HepG2 (cell line): ENCODE results near the gene LEF1. TPM values are rescaled to one million over a fixed set of nuclear protein-coding genes. Genes with fewer than 3 reads are reported as not detected.

Source experiments
- ATAC-seq: fragments of 200-7000 bp; cut with Tn5 transposase; 3 replicates; pipeline ENCODE4 v1.9.1; 2020; ENCODE audit warnings: mild to moderate bottlenecking, moderate library complexity
- BruUV-seq: library from RNA; stranded (reverse); fragments of 400-500 nt; replicated peaks from 2 replicates; lab custom pipeline; 2021; lab: Mats Ljungman, UMichigan
- CTCF ChIA-PET: fragments of 300-600 bp; formaldehyde crosslinking; extraction: SDS; loops from one replicate; lab custom pipeline; 2021; ENCODE audit warnings: low total read pairs, inconsistent platforms, low intra/inter-chr PET ratio; lab: Yijun Ruan, JAX
- POLR2A ChIA-PET: fragments of 350-600 bp; sonication (Branson Sonifier 250); formaldehyde crosslinking; loops from one replicate; lab custom pipeline; 2020; ENCODE audit warnings: antibody characterized with exemption, inconsistent platforms; lab: Yijun Ruan, JAX
- DNase-seq: peaks from one replicate; pipeline ENCODE4 v3.0.0-alpha.2; 2015; ENCODE audit warnings: low spot score
- FAIRE-seq: peaks from 3 replicates; lab custom pipeline; 2011; peaks lifted over from hg19 to GRCh38; lab: Jason Lieb, UNC
- H2AFZ ChIP-seq: one replicate; pipeline ENCODE4 v1.6.1; 2011; ENCODE audit warnings: low read length, inconsistent platforms
- H3K27ac ChIP-seq: fragments of 300-600 bp; 3 replicates; pipeline ENCODE4 v1.8.0; 2011; ENCODE audit warnings: mixed run types, mild to moderate bottlenecking, mixed read lengths, low read length, inconsistent platforms; ENCODE audit not compliant: insufficient read depth; ENCODE audit errors: extremely low read length
- H3K27me3 ChIP-seq, 2 experiments: fragments of 200-600 bp in 1 of 2; 2 replicates in 1 of 2; 3 replicates in 1 of 2; pipeline versions ENCODE4 v1.6.0 to v1.8.0; 2011; ENCODE audit warnings: low read length in 2 of 2, mild to moderate bottlenecking in 2 of 2, moderate library complexity in 2 of 2, inconsistent platforms in 1 of 2; ENCODE audit not compliant: insufficient read depth in 2 of 2, control insufficient read depth in 1 of 2
- H3K36me3 ChIP-seq, 2 experiments: fragments of 200-600 bp in 1 of 2; replicated peaks in 1 of 2; 2 replicates in 1 of 2; 3 replicates in 1 of 2; pipeline versions ENCODE4 v1.5.1 to v1.8.0; 2011; ENCODE audit warnings: low read length in 2 of 2, inconsistent platforms in 1 of 2; ENCODE audit not compliant: insufficient read depth in 2 of 2, control insufficient read depth in 1 of 2
- H3K4me1 ChIP-seq: 2 replicates; pipeline ENCODE4 v1.5.1; 2012; ENCODE audit warnings: low read length, inconsistent platforms; ENCODE audit not compliant: insufficient read depth
- H3K4me2 ChIP-seq: 2 replicates; pipeline ENCODE4 v1.6.0; 2011; ENCODE audit warnings: low read depth, low read length, inconsistent platforms
- H3K4me3 ChIP-seq, 3 experiments: fragments of 200-600 bp in 1 of 3; sonication (generic), shearing (Covaris generic) in 1 of 3; replicated peaks in 1 of 3; 2 replicates each; pipeline ENCODE4 v1.5.1; 2011 to 2016; ENCODE audit warnings: low read length in 3 of 3, inconsistent platforms in 2 of 3, low read depth in 2 of 3, mild to moderate bottlenecking in 2 of 3, control low read depth in 1 of 3, mixed read lengths in 1 of 3; ENCODE audit not compliant: insufficient read depth in 1 of 3
- H3K79me2 ChIP-seq: one replicate; pipeline ENCODE4 v1.6.1; 2011; ENCODE audit warnings: low read length, inconsistent platforms; ENCODE audit not compliant: insufficient read depth
- H3K9ac ChIP-seq: 2 replicates; pipeline ENCODE4 v1.6.0; 2011; ENCODE audit warnings: mild to moderate bottlenecking, low read depth, low read length, inconsistent platforms; ENCODE audit not compliant: insufficient read depth
- H3K9me3 ChIP-seq: 2 replicates; pipeline ENCODE4 v1.5.1; 2012; ENCODE audit warnings: mild to moderate bottlenecking, low read length
- H4K20me1 ChIP-seq: 2 replicates; pipeline ENCODE4 v1.6.0; 2011; ENCODE audit warnings: inconsistent platforms, mild to moderate bottlenecking, low read length, moderate library complexity; ENCODE audit not compliant: insufficient read depth
- DNMT3B ChIP-seq: conservative IDR thresholded peaks from 2 replicates; pipeline ENCODE4 v1.6.1; 2016; ENCODE audit warnings: missing biosample characterization, control low read depth
- KAT7 ChIP-seq: IDR thresholded peaks from 2 replicates; pipeline ENCODE4 v1.6.1; 2018; ENCODE audit warnings: borderline replicate concordance, missing compliant biosample characterization
- MTA3 ChIP-seq: sonication (generic); formaldehyde crosslinking; IDR thresholded peaks from 2 replicates; pipeline ENCODE4 v1.4.0; 2020; ENCODE audit warnings: missing genetic modification reagents
- PHB2 ChIP-seq: fragments of 450-650 bp; IDR thresholded peaks from 2 replicates; pipeline ENCODE4 v1.6.1; 2018; ENCODE audit not compliant: partially characterized antibody
- SUZ12 ChIP-seq: fragments of 150-350 bp; IDR thresholded peaks from 2 replicates; pipeline ENCODE4 v1.6.1; 2014; ENCODE audit warnings: low read depth, low read length
- ZMYM2 ChIP-seq: sonication (generic); formaldehyde crosslinking; IDR thresholded peaks from 2 replicates; pipeline ENCODE4 v1.8.0; 2022; ENCODE audit warnings: mild to moderate bottlenecking, missing genetic modification reagents
- ZNF292 ChIP-seq: sonication (generic); formaldehyde crosslinking; IDR thresholded peaks from 2 replicates; pipeline ENCODE4 v1.8.1; 2022; ENCODE audit warnings: mild to moderate bottlenecking, low read depth, missing genetic modification reagents, borderline replicate concordance
- WGBS: methylation state at CpG from one replicate; pipeline ENCODE4 v1.1.6; 2017; ENCODE audit warnings: low lambda C conversion rate; 5-methylcytosine and 5-hydroxymethylcytosine counted together
- in situ Hi-C: cut with HindIII; loops from 2 replicates; pipeline ENCODE4 v1.10.0; 2017; ENCODE audit warnings: low pct_unique_long_range_greater_than_20kb; ENCODE audit not compliant: extremely low pct_ligation_motif_present
- intact Hi-C: fragments of 100-400 bp; cut with micrococcal nuclease; formaldehyde crosslinking; loops from one replicate; pipeline ENCODE4 v1.10.0; 2022; ENCODE audit not compliant: unreplicated experiment
- polyA plus RNA-seq, 8 experiments: library from polyadenylated mRNA; depleted of rRNA in 3 of 8; stranded (reverse) in 7 of 8; unstranded in 1 of 8; fragments of >200 nt; fragmentation: Illumina TruSeq in 4 of 8; extraction: Trizol in 4 of 8; gene quantifications; 2 replicates each; pipeline versions ENCODE4 v1.2.1 to v1.2.3, GENCODE V29; 2011 to 2016; ENCODE audit warnings: low read depth in 4 of 8, missing spikeins in 1 of 8, mixed read lengths in 1 of 8; ENCODE audit not compliant: insufficient read depth in 1 of 8
- total RNA-seq, 5 experiments: library from RNA; depleted of rRNA; stranded (reverse); fragments of >200 nt; fragmentation: Illumina TruSeq; extraction: Trizol; gene quantifications; 2 replicates each; pipeline ENCODE4 v1.2.3, GENCODE V29; 2016; ENCODE audit warnings: low read depth in 1 of 5
- TF ChIP-seq, protein P1 (sequence below): sonication (generic); formaldehyde crosslinking; IDR thresholded peaks from 2 replicates; pipeline ENCODE4 v1.4.0; 2020; ENCODE audit warnings: mild to moderate bottlenecking, missing genetic modification reagents
- TF ChIP-seq, protein P2 (sequence below): sonication (generic); formaldehyde crosslinking; IDR thresholded peaks from 2 replicates; pipeline ENCODE4 v1.8.1; 2022; ENCODE audit warnings: mild to moderate bottlenecking, missing genetic modification reagents
- TF ChIP-seq, protein P3 (sequence below): sonication (generic); formaldehyde crosslinking; IDR thresholded peaks from 2 replicates; pipeline ENCODE4 v1.8.0; 2022; ENCODE audit warnings: missing genetic modification reagents, low read depth, mild to moderate bottlenecking, borderline replicate concordance

The LEF1 gene
- total and polyA plus RNA-seq, 2 of the 13 experiments (the other 11 are each of a cell fraction or from before 2014, with no cell fraction given) = 0.22 to 0.29 TPM

DNA sequence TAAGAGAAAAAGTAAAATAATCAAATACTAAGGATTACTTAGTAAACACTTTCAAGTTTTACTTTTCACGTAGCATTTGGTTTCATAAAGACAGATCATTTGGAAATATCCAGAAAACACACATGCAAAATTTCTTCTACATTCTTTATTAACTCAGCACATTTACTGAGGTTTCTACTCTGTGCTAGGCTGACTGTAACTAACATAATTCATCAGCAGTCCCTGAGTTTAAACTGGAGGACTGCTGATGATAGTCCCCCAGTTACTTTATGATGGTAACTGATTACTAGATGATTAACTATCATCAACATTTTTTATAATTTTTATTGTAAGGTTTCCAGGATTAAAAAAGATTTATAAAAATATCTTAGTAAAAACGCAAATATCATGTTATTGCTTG is 12.3 kb downstream of the LEF1 start:
- FAIRE-seq (no peak), DNase-seq (no peak), ATAC-seq (no peak)
- intact Hi-C loops = no loop called here
- in situ Hi-C loops = no loop called here
- Histone ChIP-seq H4K20me1 (no peaks in the 10 kb centered on the region), H3K9me3 (no peaks in the 10 kb centered on the region), H3K4me1 (no peaks in the 10 kb centered on the region), H3K4me2 (no peak overlapping the region), H3K27me3 (no peaks in the 10 kb centered on the region), H3K4me3 (no peak overlapping the region), H3K9ac (no peak overlapping the region), H3K36me3 (no peaks in the 10 kb centered on the region), H3K79me2 (no peaks in the 10 kb centered on the region), H3K27ac (no peak overlapping the region), H2AFZ (no peak overlapping the region)
- no TSS peak for BruUV-seq
- WGBS = 19% methylated on average over 2 of the region's 2 CpGs
- ChIA-PET CTCF (no interaction called here), POLR2A (no interaction called here)
- no peak for TF ChIP-seq DNMT3B
- TF ChIP-seq, protein P1, sequence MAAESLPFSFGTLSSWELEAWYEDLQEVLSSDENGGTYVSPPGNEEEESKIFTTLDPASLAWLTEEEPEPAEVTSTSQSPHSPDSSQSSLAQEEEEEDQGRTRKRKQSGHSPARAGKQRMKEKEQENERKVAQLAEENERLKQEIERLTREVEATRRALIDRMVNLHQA (CRISPR knock-in tag) = no peak
- TF ChIP-seq MTA3 (CRISPR knock-in tag) = no peak
- TF ChIP-seq ZNF292 = no peak
- no peak for TF ChIP-seq PHB2
- TF ChIP-seq, protein P2, sequence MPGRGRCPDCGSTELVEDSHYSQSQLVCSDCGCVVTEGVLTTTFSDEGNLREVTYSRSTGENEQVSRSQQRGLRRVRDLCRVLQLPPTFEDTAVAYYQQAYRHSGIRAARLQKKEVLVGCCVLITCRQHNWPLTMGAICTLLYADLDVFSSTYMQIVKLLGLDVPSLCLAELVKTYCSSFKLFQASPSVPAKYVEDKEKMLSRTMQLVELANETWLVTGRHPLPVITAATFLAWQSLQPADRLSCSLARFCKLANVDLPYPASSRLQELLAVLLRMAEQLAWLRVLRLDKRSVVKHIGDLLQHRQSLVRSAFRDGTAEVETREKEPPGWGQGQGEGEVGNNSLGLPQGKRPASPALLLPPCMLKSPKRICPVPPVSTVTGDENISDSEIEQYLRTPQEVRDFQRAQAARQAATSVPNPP (CRISPR knock-in tag) = no peak
- TF ChIP-seq KAT7 (CRISPR knock-in tag) = no peak
- TF ChIP-seq, protein P3, sequence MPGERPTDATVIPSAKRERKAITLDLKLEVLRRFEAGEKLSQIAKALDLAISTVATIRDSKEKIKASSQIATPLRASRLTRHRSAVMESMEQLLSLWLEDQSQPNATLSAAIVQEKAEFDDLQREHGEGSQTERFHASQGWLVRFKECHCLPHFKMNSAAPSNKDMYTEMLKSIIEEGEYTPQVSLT (CRISPR knock-in tag) = no peak
- TF ChIP-seq ZMYM2 (CRISPR knock-in tag) = no peak
- TF ChIP-seq SUZ12 = no peak
